A673 (cell line): ENCODE measurements around the gene PKM.

Source experiments
- EZH2 ChIP-seq: fragments of 200-600 bp; sonication (generic); IDR thresholded peaks from 2 replicates; pipeline ENCODE4 v1.6.1; 2017; ENCODE audit warnings: borderline replicate concordance, low read depth, mild to moderate bottlenecking, mixed read lengths, antibody characterized with exemption, low read length; ENCODE audit not compliant: poor library complexity, severe bottlenecking
- TF ChIP-seq, protein P1 (sequence below): fragments of 300-800, 200-600 bp; sonication (generic); conservative IDR thresholded peaks from 2 replicates; pipeline ENCODE4 v1.5.1; 2017; ENCODE audit warnings: low read depth, mild to moderate bottlenecking, antibody characterized with exemption, low read length, moderate library complexity, mixed read lengths

DNA sequence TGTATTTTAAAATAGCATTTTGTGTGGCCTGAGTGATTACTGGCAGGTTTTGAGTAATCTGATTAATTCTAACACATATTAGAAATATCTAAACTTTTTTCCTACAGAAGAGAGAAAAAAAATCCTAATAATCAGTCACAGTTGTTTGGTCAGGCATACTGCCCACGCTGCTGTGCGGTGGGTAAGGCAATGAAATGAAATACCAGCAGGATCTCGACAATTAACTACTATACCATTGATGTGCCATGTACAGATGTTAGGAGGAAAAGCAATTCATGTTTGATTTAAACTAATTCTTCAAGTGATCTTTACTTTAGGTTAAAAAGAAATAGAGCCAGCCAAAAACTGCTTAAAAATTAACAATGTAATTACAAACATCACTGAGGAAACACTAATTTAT, 38.6 kb downstream of the PKM start:
- TF ChIP-seq, protein P1, sequence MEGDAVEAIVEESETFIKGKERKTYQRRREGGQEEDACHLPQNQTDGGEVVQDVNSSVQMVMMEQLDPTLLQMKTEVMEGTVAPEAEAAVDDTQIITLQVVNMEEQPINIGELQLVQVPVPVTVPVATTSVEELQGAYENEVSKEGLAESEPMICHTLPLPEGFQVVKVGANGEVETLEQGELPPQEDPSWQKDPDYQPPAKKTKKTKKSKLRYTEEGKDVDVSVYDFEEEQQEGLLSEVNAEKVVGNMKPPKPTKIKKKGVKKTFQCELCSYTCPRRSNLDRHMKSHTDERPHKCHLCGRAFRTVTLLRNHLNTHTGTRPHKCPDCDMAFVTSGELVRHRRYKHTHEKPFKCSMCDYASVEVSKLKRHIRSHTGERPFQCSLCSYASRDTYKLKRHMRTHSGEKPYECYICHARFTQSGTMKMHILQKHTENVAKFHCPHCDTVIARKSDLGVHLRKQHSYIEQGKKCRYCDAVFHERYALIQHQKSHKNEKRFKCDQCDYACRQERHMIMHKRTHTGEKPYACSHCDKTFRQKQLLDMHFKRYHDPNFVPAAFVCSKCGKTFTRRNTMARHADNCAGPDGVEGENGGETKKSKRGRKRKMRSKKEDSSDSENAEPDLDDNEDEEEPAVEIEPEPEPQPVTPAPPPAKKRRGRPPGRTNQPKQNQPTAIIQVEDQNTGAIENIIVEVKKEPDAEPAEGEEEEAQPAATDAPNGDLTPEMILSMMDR, result no peak
- no peak for TF ChIP-seq EZH2
